Neural progenitor cell (in vitro differentiated cells): ENCODE results near the gene MPC1. TPM values are rescaled to one million over a fixed set of nuclear protein-coding genes. Genes with fewer than 3 reads are reported as not detected.

Experiments
- DNase-seq: peaks from one replicate; pipeline ENCODE4 v3.0.0-alpha.2; 2016; ENCODE audit warnings: low spot score
- H2AFZ ChIP-seq: fragments of 200-600 bp; sonication (generic); replicated peaks from 2 replicates; pipeline ENCODE4 v1.6.1; 2016; ENCODE audit warnings: antibody characterized with exemption
- H3F3A ChIP-seq: fragments of 200-600 bp; sonication (generic); 2 replicates; pipeline ENCODE4 v1.6.1; 2016; ENCODE audit warnings: antibody characterized with exemption, low read depth
- H3K27ac ChIP-seq: fragments of 200-600 bp; sonication (generic); 2 replicates; pipeline ENCODE4 v1.5.1; 2016; ENCODE audit warnings: mild to moderate bottlenecking
- H3K27me3 ChIP-seq: fragments of 200-600 bp; sonication (generic); 2 replicates; pipeline ENCODE4 v1.6.1; 2016; ENCODE audit warnings: mild to moderate bottlenecking, moderate library complexity
- H3K36me3 ChIP-seq: fragments of 200-600 bp; sonication (generic); 2 replicates; pipeline ENCODE4 v1.5.1; 2016
- H3K4me1 ChIP-seq: fragments of 200-600 bp; sonication (generic); 2 replicates; pipeline ENCODE4 v1.6.1; 2016; ENCODE audit warnings: mixed run types
- H3K4me2 ChIP-seq: fragments of 200-600 bp; sonication (generic); 2 replicates; pipeline ENCODE4 v1.6.1; 2016
- H3K4me3 ChIP-seq: fragments of 200-600 bp; sonication (generic); 2 replicates; pipeline ENCODE4 v1.5.1; 2016
- H3K79me2 ChIP-seq: fragments of 200-600 bp; sonication (generic); 2 replicates; pipeline ENCODE4 v1.6.1; 2016; ENCODE audit warnings: low read depth
- H3K9ac ChIP-seq: fragments of 200-600 bp; sonication (generic); 2 replicates; pipeline ENCODE4 v1.6.1; 2016
- H3K9me3 ChIP-seq: fragments of 200-600 bp; sonication (generic); 2 replicates; pipeline ENCODE4 v1.5.1; 2016; ENCODE audit warnings: low read depth
- H4K20me1 ChIP-seq: fragments of 200-600 bp; sonication (generic); 2 replicates; pipeline ENCODE4 v1.6.1; 2016; ENCODE audit warnings: low read depth
- H3K27ac Mint-ChIP-seq: 3 replicates; pipeline ENCODE4 v1.8.0; 2021; ENCODE audit warnings: mixed read lengths
- H3K27me3 Mint-ChIP-seq: 2 replicates; pipeline ENCODE4 v1.8.0; 2022; ENCODE audit warnings: low read depth, mild to moderate bottlenecking, inconsistent platforms, moderate library complexity, mixed read lengths; ENCODE audit not compliant: insufficient read depth
- H3K36me3 Mint-ChIP-seq: 3 replicates; pipeline ENCODE4 v1.8.0; 2021; ENCODE audit warnings: mixed read lengths
- H3K4me1 Mint-ChIP-seq: 3 replicates; pipeline ENCODE4 v1.8.0; 2021; ENCODE audit warnings: mixed read lengths
- H3K4me3 Mint-ChIP-seq: 3 replicates; pipeline ENCODE4 v1.8.0; 2021; ENCODE audit warnings: mild to moderate bottlenecking, moderate library complexity, mixed read lengths
- H3K9me3 Mint-ChIP-seq: 3 replicates; pipeline ENCODE4 v1.8.0; 2020; ENCODE audit warnings: mixed read lengths
- CTCF ChIP-seq: fragments of 200-600 bp; sonication (generic); IDR thresholded peaks from 2 replicates; pipeline ENCODE4 v1.5.1; 2017; ENCODE audit warnings: antibody characterized with exemption, mild to moderate bottlenecking
- EZH2 ChIP-seq: fragments of 200-600 bp; sonication (generic); IDR thresholded peaks from 2 replicates; pipeline ENCODE4 v1.6.1; 2017; ENCODE audit warnings: antibody characterized with exemption, mild to moderate bottlenecking, moderate library complexity
- EZH2phosphoT487 ChIP-seq: fragments of 200-600 bp; sonication (generic); IDR thresholded peaks from 2 replicates; pipeline ENCODE4 v1.6.1; 2017; ENCODE audit warnings: antibody characterized with exemption
- total RNA-seq: library from RNA; depleted of rRNA; stranded (reverse); fragments of >200 nt; gene quantifications from 2 replicates; pipeline ENCODE4 v1.2.3, GENCODE V29; 2015; ENCODE audit warnings: low replicate concordance

MPC1 gene
- total RNA-seq, 1 donor from 2014 or later = 13.2 TPM

- Mint-ChIP-seq H3K36me3 (no peaks in the 10 kb centered on the region), H3K27ac (no peak overlapping the region), H3K9me3 (peaks cover 6% of the 10 kb centered on the region), H3K27me3 (peaks cover 5% of the 10 kb centered on the region), H3K4me1 (peaks cover 12% of the 10 kb centered on the region), H3K4me3 (no peak overlapping the region)
- Histone ChIP-seq H3F3A (no peaks in the 10 kb centered on the region), H3K4me3 (no peak overlapping the region), H3K79me2 (no peaks in the 10 kb centered on the region), H3K4me2 (no peak overlapping the region), H2AFZ (no peak overlapping the region), H3K9me3 (no peaks in the 10 kb centered on the region), H3K36me3 (no peaks in the 10 kb centered on the region), H4K20me1 (no peaks in the 10 kb centered on the region), H3K27me3 (no peaks in the 10 kb centered on the region), H3K27ac (no peak overlapping the region), H3K4me1 (peaks cover 11% of the 10 kb centered on the region), H3K9ac (no peak overlapping the region)
- DNase-seq = no peak
- TF ChIP-seq EZH2phosphoT487 (no peak), CTCF (no peak), EZH2 (no peak)
Observed at GRCh38 chr6:166353507-166353906, 29.2 kb downstream of the MPC1 start.

- no peak overlapping the region for H2AFZ ChIP-seq
- H3K4me2 ChIP-seq = no peak overlapping the region
- H3K9me3 ChIP-seq = no peaks in the 10 kb centered on the region
- H3K27ac ChIP-seq = no peak overlapping the region
- peaks cover 6% of the 10 kb centered on the region for H3K9me3 Mint-ChIP-seq
- no peaks in the 10 kb centered on the region for H4K20me1 ChIP-seq
- no peak overlapping the region for H3K9ac ChIP-seq
- no peaks in the 10 kb centered on the region for H3K79me2 ChIP-seq
- no peaks in the 10 kb centered on the region for H3K27me3 ChIP-seq
- DNase-seq = no peak
- no peaks in the 10 kb centered on the region for H3F3A ChIP-seq
- no peaks in the 10 kb centered on the region for H3K36me3 Mint-ChIP-seq
- TF ChIP-seq CTCF = no peak
- no peak for TF ChIP-seq EZH2
- no peak for TF ChIP-seq EZH2phosphoT487
- peaks cover 11% of the 10 kb centered on the region for H3K4me1 ChIP-seq
- no peaks in the 10 kb centered on the region for H3K36me3 ChIP-seq
- no peak overlapping the region for H3K4me3 ChIP-seq
- no peak overlapping the region for H3K27ac Mint-ChIP-seq
- H3K4me3 Mint-ChIP-seq = no peak overlapping the region
- peaks cover 5% of the 10 kb centered on the region for H3K27me3 Mint-ChIP-seq
- H3K4me1 Mint-ChIP-seq = peaks cover 12% of the 10 kb centered on the region
Observed at GRCh38 chr6:166352923-166353322, 29.8 kb downstream of the MPC1 start.

GRCh38 chr6:166351715-166352285, 30.9 kb downstream of the MPC1 start:
- Histone ChIP-seq H3K9me3 (no peaks in the 10 kb centered on the region), H2AFZ (peak overlapping the region; percentile 19), H4K20me1 (no peaks in the 10 kb centered on the region), H3K4me1 (peaks cover 11% of the 10 kb centered on the region), H3F3A (no peaks in the 10 kb centered on the region), H3K79me2 (no peaks in the 10 kb centered on the region), H3K27me3 (no peaks in the 10 kb centered on the region), H3K4me2 (peak overlapping the region; percentile 8), H3K36me3 (no peaks in the 10 kb centered on the region), H3K4me3 (no peak overlapping the region), H3K9ac (no peak overlapping the region), H3K27ac (no peak overlapping the region)
- H3K9me3 Mint-ChIP-seq = peaks cover 6% of the 10 kb centered on the region
- H3K36me3 Mint-ChIP-seq = no peaks in the 10 kb centered on the region
- H3K4me3 Mint-ChIP-seq = peak overlapping the region; percentile 33
- TF ChIP-seq CTCF (no peak), EZH2phosphoT487 (no peak), EZH2 (no peak)
- H3K27ac Mint-ChIP-seq = no peak overlapping the region
- peak; percentile 41 for DNase-seq
- H3K4me1 Mint-ChIP-seq = peaks cover 12% of the 10 kb centered on the region
- H3K27me3 Mint-ChIP-seq = peaks cover 5% of the 10 kb centered on the region
